Spinal cord (tissue), 10 donors: ENCODE data around the gene SLX4IP. TPM values are rescaled to one million over a fixed set of nuclear protein-coding genes. Genes with fewer than 3 reads are reported as not detected.
"Not testable (repeated sequence)": the region's sequence is repeated elsewhere in the genome, so short reads cannot be mapped to it uniquely, and the experiment has no call there.

Source experiments
- DNase-seq, 6 donors: peaks; one replicate each; pipeline versions ENCODE4 v3.0.0 to v3.0.0-alpha.2; 2013 to 2015; ENCODE audit warnings: low spot score in 6 of 6, low read depth in 4 of 6
- H3K27ac ChIP-seq: one replicate; pipeline ENCODE4 v1.5.1; 2013; ENCODE audit warnings: low read depth, low read length, control low read depth
- H3K27me3 ChIP-seq: one replicate; pipeline ENCODE4 v1.6.1; 2013; ENCODE audit warnings: low read length; ENCODE audit not compliant: control insufficient read depth, insufficient read depth
- H3K36me3 ChIP-seq: one replicate; pipeline ENCODE4 v1.6.1; 2013; ENCODE audit warnings: low read length; ENCODE audit not compliant: control insufficient read depth, insufficient read depth
- H3K4me1 ChIP-seq: one replicate; pipeline ENCODE4 v1.6.1; 2013; ENCODE audit warnings: low read length; ENCODE audit not compliant: control insufficient read depth, insufficient read depth
- H3K4me3 ChIP-seq: one replicate; pipeline ENCODE4 v1.5.1; 2013; ENCODE audit warnings: low read depth, low read length, control low read depth
- H3K9me3 ChIP-seq: one replicate; pipeline ENCODE4 v1.6.1; 2013; ENCODE audit warnings: low read length; ENCODE audit not compliant: control insufficient read depth, insufficient read depth
- WGBS: methylation state at CpG from one replicate; pipeline ENCODE4 v1.1.5; 2013; ENCODE audit warnings: missing lambda C conversion rate; ENCODE audit not compliant: insufficient coverage; 5-methylcytosine and 5-hydroxymethylcytosine counted together
- polyA plus RNA-seq, 2 donors: library from polyadenylated mRNA; unstranded; fragments of 120-200 nt; gene quantifications; one replicate each; pipeline ENCODE4 v1.2.1, GENCODE V29; 2013; ENCODE audit not compliant: insufficient read length in 2 of 2
- total RNA-seq, 2 donors: library from RNA; depleted of rRNA in 1 of 2; stranded (reverse); fragments of 120-200 nt in 1 of 2; fragments of >200 nt in 1 of 2; gene quantifications; one replicate each; pipeline versions ENCODE4 v1.2.3 to v1.2.4, GENCODE V29; 2013 to 2014
- donor health status: healthy.

The SLX4IP gene
- total and polyA plus RNA-seq, 4 donors: 7.9 to 10.5 (median 9.7) TPM

DNA sequence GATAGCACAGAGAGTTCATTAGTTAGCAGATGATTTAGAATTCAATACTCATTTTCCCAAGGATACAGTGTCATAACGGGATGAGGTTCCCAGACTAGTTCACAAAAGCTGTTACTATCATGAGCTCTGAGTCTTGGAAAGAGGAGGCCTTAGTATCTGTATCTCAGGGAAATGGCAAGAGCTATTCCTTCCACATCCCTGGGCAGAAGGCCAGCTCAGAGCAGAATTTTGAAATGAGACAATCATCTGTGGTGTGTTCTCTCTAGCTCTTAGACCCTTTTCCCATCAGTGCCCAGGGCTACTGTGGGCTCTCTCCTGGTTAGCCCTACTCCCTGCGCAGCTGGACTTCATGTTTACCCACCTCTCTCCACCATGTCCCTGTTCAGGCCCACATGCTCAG lies 174.2 kb downstream of the SLX4IP start:
- no peak for DNase-seq
- WGBS: no CpG with 5 or more reads among the region's 2 CpGs
- peaks cover 2% of the 10 kb centered on the region for H3K4me1 ChIP-seq
- H3K27ac ChIP-seq: no peak overlapping the region
- H3K36me3 ChIP-seq: no peaks in the 10 kb centered on the region
- no peak overlapping the region for H3K4me3 ChIP-seq
- no peaks in the 10 kb centered on the region for H3K9me3 ChIP-seq
- H3K27me3 ChIP-seq: no peaks in the 10 kb centered on the region

DNA sequence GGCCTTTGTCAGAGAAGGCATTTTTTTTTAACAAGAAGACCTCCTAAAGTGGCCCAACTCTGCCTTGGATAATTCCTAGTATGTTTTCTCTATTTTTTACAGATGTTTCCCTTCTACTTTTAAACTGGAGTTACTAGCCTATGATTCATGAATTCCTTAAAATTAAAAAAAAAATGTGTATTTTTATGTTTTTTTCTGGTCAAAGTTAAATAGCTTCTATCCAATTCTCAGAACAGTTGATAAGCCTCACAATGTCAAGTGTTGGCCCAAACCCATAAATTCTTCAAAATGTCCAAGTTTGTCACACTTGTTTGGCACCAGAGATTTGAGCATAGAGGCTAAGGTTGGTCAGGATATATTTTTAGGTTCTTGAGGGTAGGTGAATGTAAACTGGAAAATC lies 174.7 kb downstream of the SLX4IP start:
- Histone ChIP-seq H3K36me3 (no peaks in the 10 kb centered on the region), H3K27me3 (no peaks in the 10 kb centered on the region), H3K4me3 (no peak overlapping the region), H3K4me1 (no peaks in the 10 kb centered on the region), H3K9me3 (no peaks in the 10 kb centered on the region), H3K27ac (no peak overlapping the region)
- DNase-seq: no peak

GRCh38 chr20:10610251-10610650 lies 175.1 kb downstream of the SLX4IP start:
- H3K4me3 ChIP-seq: no peak overlapping the region
- DNase-seq: no peak
- WGBS: 80% methylated on average over 5 of the region's 5 CpGs
- H3K4me1 ChIP-seq: no peaks in the 10 kb centered on the region
- no peaks in the 10 kb centered on the region for H3K36me3 ChIP-seq
- H3K27ac ChIP-seq: no peak overlapping the region
- H3K27me3 ChIP-seq: no peaks in the 10 kb centered on the region
- no peaks in the 10 kb centered on the region for H3K9me3 ChIP-seq

DNA sequence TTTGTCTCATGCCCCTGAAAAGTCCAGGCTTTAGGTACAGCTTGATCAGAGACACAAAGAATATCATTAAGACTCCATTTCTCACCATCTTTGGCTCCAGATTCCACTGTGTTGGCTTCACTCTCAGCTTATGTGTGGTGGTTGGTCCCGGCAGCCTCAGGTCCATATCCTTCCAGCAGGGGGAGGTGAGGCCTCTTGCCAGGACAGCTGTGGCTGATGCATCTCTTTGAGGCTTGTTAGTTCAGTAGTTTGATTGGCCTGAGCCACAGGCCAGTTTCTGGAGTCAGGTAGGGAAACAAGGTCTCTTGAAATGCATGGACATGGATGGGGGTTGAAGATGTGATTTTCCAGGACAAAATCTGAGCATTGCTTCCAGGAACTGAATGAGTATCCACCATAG lies 176.3 kb downstream of the SLX4IP start:
- Histone ChIP-seq H3K36me3 (no peaks in the 10 kb centered on the region), H3K27ac (no peak overlapping the region), H3K9me3 (no peaks in the 10 kb centered on the region), H3K4me3 (no peak overlapping the region), H3K27me3 (no peaks in the 10 kb centered on the region), H3K4me1 (no peaks in the 10 kb centered on the region)
- no peak for DNase-seq
- WGBS: 50% methylated on average over 1 of the region's 1 CpG

- H3K27ac ChIP-seq, H3K9me3 ChIP-seq, H3K27me3 ChIP-seq, H3K36me3 ChIP-seq, H3K4me1 ChIP-seq, H3K4me3 ChIP-seq, DNase-seq: not testable (repeated sequence)
- WGBS: 80% methylated on average over 1 of the region's 5 CpGs
Observed at GRCh38 chr20:10613426-10613825, 178.3 kb downstream of the SLX4IP start.

DNA sequence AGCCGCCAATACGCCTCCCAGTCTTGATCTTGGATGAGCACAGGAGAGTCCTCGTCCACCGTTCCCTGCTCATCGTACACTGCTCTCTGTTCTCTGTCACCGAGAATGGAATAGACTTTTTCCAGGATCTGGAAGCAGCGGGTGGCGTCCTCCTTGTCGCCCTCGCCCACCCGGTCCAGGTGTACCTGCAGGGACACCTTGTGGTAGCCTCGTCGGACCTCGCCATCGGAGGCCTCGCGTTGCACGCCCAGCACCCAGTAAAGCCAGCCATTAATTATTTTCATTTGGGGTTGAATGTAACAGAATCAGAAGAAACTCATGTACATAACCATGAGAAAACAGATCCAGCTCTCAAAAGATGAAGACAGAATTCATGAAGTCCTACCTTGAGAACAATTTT lies 178.8 kb downstream of the SLX4IP start:
- Histone ChIP-seq H3K27me3 (no peaks in the 10 kb centered on the region), H3K9me3 (no peaks in the 10 kb centered on the region), H3K36me3 (no peaks in the 10 kb centered on the region), H3K27ac (no peak overlapping the region), H3K4me3 (no peak overlapping the region), H3K4me1 (no peaks in the 10 kb centered on the region)
- 92% methylated on average over 12 of the region's 18 CpGs for WGBS
- DNase-seq: no peak

DNA sequence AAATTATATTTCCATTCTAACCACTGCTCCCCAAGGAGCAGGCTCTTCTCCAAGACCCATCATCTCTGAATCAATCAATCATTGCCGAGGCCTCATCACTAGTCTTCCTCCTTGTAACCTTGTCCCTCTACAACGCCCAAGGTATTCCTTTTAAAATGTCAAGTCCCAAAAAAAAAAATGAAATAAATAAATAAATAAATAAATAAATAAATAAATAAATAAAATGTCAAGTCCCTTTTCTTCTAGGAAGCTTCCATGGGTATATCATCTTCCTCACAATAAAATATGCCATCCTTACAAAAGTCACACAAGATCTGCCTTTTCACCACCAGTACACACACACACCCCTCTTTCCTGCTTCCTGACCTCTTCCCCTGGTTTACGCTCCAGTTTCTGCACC lies 181.1 kb downstream of the SLX4IP start:
- DNase-seq: no peak
- 91% methylated on average over 1 of the region's 3 CpGs for WGBS
- H3K27ac ChIP-seq: no peak overlapping the region
- H3K27me3 ChIP-seq: no peaks in the 10 kb centered on the region
- no peaks in the 10 kb centered on the region for H3K9me3 ChIP-seq
- H3K4me3 ChIP-seq: no peak overlapping the region
- H3K4me1 ChIP-seq: no peaks in the 10 kb centered on the region
- H3K36me3 ChIP-seq: no peaks in the 10 kb centered on the region

- H3K27ac ChIP-seq, H3K27me3 ChIP-seq, H3K36me3 ChIP-seq, H3K4me1 ChIP-seq, H3K9me3 ChIP-seq, DNase-seq, H3K4me3 ChIP-seq: not testable (repeated sequence)
- 100% methylated on average over 3 of the region's 4 CpGs for WGBS
Observed at GRCh38 chr20:10617549-10618133, 182.5 kb downstream of the SLX4IP start.

DNA sequence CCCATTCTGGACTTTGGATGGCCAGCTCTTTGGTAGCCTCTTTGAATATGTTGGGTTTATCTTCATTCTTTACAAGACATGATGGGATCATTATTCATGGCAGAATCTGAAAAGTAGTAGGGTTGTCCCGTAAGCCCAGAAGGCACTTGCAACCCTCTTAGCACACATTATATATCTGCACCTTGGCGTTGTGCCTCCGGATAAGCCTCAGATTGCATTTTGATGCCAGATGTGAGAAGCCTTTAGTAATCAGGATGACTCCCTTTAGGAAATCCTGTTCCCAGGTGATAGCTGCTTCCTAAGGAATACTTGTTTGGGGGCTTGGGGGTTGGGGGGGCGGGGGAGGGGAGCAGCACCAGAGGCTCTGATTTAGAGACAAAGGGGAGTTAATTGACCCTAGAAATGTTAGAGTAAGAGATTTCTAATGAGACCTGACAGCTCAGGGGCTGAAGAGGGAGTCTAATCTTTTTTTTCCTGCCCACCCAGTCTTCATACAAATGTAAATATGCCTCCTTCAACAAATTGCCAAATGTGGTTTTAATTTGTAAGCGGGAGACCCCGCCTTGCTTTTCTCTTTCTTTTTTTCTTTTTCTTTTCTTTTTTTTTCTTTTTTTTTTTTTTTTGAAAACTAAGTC lies 183.6 kb downstream of the SLX4IP start:
- peaks cover 2% of the 10 kb centered on the region for H3K36me3 ChIP-seq
- no peak overlapping the region for H3K4me3 ChIP-seq
- no peak overlapping the region for H3K27ac ChIP-seq
- 80% methylated on average over 1 of the region's 6 CpGs for WGBS
- H3K27me3 ChIP-seq: no peaks in the 10 kb centered on the region
- no peaks in the 10 kb centered on the region for H3K9me3 ChIP-seq
- DNase-seq: no peak
- H3K4me1 ChIP-seq: no peaks in the 10 kb centered on the region

DNA sequence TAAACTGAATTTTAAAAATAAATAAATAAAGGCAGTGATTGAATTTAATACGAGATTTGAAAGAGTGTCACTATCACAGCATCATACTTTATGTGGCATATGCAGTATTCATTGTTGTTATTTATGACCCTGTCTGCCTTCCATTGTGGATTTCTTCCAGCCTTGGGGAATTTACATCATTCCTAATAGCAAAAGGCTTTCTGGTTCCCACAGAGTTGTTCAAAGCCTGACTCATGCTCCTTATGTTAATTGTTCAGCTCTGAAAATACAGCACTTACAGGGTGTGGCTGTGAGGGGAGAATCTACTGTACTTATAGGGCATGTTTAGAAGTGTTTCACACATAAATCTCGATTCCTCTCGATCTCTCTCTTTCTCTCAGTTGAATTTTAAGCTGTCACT lies 184.3 kb downstream of the SLX4IP start:
- Histone ChIP-seq H3K36me3 (peaks cover 2% of the 10 kb centered on the region), H3K4me3 (no peak overlapping the region), H3K9me3 (no peaks in the 10 kb centered on the region), H3K27me3 (no peaks in the 10 kb centered on the region), H3K4me1 (no peaks in the 10 kb centered on the region), H3K27ac (peak overlapping the region; percentile 13)
- WGBS: no CpG with 5 or more reads among the region's 3 CpGs
- DNase-seq: no peak
